ENCODE measurements around the gene SGK2. TPM values are rescaled to one million over a fixed set of nuclear protein-coding genes. Genes with fewer than 3 reads are reported as not detected.

Gene SGK2
- total RNA-seq, 1 experiment from 2014 or later = not detected

- Histone ChIP-seq H4K5ac (ENCODE audit: insufficient read length, low read depth, low read length) (no peak overlapping the region), H2BK12ac (ENCODE audit: insufficient read length, low read depth, low read length) (no peak overlapping the region), H3K9me3 (ENCODE audit: control insufficient read depth, low read depth, low read length) (no peaks in the 10 kb centered on the region), H2BK20ac (ENCODE audit: low read depth, low read length, poor library complexity, severe bottlenecking) (no peak overlapping the region), H3K23me2 (ENCODE audit: insufficient read length, low read depth, low read length, poor library complexity, severe bottlenecking) (no peaks in the 10 kb centered on the region), H3K79me1 (ENCODE audit: insufficient read depth, low read depth, low read length, poor library complexity, severe bottlenecking) (no peaks in the 10 kb centered on the region), H4K8ac (replicated peaks; ENCODE audit: insufficient read length, low read depth, low read length) (no peak overlapping the region), H2BK120ac (ENCODE audit: low read depth, low read length, poor library complexity, severe bottlenecking) (no peak overlapping the region), H3K23ac (ENCODE audit: insufficient read length, low read depth, low read length) (no peak overlapping the region), H2BK5ac (ENCODE audit: insufficient read length, low read length) (no peak overlapping the region), H3K4me1 (ENCODE audit: insufficient read depth, low read length) (no peaks in the 10 kb centered on the region), H3K14ac (ENCODE audit: insufficient read depth, low read length) (no peak overlapping the region), H3K4me2 (ENCODE audit: insufficient read depth, insufficient read length, low read length) (no peak overlapping the region), H4K20me1 (ENCODE audit: control insufficient read depth, insufficient read depth, insufficient read length) (no peaks in the 10 kb centered on the region), H3K9ac (ENCODE audit: extremely low read depth, insufficient read length, low read length) (no peak overlapping the region), H3K18ac (ENCODE audit: insufficient read length, low read depth, low read length) (no peak overlapping the region), H3K27me3 (ENCODE audit: insufficient read depth, low read length) (no peaks in the 10 kb centered on the region), H2AK5ac (ENCODE audit: insufficient read length, low read length) (no peak overlapping the region), H4K91ac (ENCODE audit: insufficient read length, low read depth, low read length) (no peak overlapping the region), H3T11ph (ENCODE audit: low read length) (no peak overlapping the region), H3K4ac (ENCODE audit: low read depth, low read length) (no peak overlapping the region), H2BK15ac (ENCODE audit: low read depth, low read length) (no peak overlapping the region), H2AFZ (ENCODE audit: low read length) (no peak overlapping the region), H3K79me2 (ENCODE audit: insufficient read depth, low read length) (0 out of 2 replicates have a peak, but pooled peaks cover 1% of the 10 kb centered on the region), H3K27ac (ENCODE audit: insufficient read length, low read depth, low read length) (no peak overlapping the region), H3K56ac (ENCODE audit: insufficient read length, low read depth, low read length) (no peak overlapping the region)
- DNase-seq = no peak
- Mint-ChIP-seq H3K27ac (no peak overlapping the region), H3K9me3 (no peaks in the 10 kb centered on the region; a peak in 2 of 5 replicates), H3K36me3 (ENCODE audit: insufficient read depth in 1 of 3, low read depth in 3 of 3) (peaks cover 4 to 12% (median 8%) of the 10 kb centered on the region in 3 experiments), H3K4me1 (no peaks in the 10 kb centered on the region), H3K27me3 (ENCODE audit: low read depth) (no peaks in the 10 kb centered on the region), H3K4me3 (no peak overlapping the region)
- TF ChIP-seq CTCF (conservative IDR thresholded peaks at IDR 0.05) = no peak
- WGBS (ENCODE audit: extremely low coverage, insufficient read length, low lambda C conversion rate) = no CpG with 5 or more reads among the region's 5 CpGs
Measured at GRCh38 chr20:43525021-43525420, 33.8 kb upstream of the SGK2 start.
